Measurements from ENCODE around the gene CCR4.
"Not testable (repeated sequence)": the region's sequence is repeated elsewhere in the genome, so short reads cannot be mapped to it uniquely, and the experiment has no call there.

Gene CCR4

DNA sequence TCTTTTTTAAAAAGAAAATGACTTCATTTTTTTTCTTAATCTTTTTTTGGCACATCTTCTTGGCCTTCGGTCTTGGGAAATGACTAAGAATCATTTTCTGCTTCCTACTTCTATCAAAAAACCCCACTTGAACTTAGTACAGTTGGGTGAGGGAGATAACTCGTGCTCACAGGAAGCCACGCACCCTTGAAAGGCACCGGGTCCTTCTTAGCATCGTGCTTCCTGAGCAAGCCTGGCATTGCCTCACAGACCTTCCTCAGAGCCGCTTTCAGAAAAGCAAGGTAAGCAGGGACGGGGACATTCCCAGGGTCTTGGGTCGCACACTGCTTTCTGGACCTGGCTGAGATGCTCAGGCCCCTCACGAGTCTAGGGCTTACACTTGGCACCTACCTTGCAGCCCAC, at the start of gene CCR4:
Gene CCR4 (plus strand): TSS at position 235 of the 402 bp plus-strand sequence. CDS start 1,779 bp downstream, outside the sequence.
- no peak for FAIRE-seq

DNA sequence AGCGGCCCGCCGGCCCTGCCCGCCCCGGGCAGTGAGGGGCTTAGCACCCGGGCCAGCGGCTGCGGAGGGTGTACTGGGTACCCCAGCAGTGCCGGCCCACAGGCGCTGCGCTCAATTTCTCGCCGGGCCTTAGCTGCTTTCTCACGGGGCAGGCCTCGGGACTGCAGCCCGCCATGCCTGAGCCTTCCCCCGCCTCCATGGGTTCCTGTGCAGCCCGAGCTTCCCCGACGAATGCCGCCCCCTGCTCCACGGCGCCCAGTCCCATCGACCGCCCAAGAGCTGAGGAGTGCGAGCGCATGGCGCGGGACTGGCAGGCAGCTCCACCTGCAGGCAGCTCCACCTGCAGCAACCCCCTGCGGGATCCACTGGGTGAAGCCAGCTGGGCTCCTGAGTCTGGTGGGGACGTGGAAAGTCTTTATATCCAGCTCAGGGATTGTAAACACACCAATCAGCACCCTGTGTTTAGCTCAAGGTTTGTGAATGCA, 48.5 kb upstream of the CCR4 start:
- not testable (repeated sequence) for FAIRE-seq

DNA sequence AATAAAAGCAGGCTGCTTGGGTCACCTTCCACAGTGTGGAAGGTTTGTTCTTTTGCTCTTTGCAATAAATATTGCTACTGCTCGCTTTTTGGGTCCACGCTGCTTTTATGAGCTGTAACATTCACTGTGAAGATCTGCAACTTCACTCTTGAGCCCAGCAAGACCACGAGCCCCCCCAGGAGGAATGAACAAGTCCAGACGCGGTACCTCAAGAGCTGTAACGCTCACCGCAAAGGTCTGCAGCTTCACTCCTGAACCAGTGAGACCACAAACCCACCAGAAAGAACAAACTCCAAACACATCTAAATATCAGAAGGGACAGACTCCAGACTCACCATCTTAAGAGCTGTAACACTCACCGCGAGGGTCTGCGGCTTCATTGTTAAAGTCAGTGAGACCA, 47.5 kb upstream of the CCR4 start:
- no peak for FAIRE-seq

DNA sequence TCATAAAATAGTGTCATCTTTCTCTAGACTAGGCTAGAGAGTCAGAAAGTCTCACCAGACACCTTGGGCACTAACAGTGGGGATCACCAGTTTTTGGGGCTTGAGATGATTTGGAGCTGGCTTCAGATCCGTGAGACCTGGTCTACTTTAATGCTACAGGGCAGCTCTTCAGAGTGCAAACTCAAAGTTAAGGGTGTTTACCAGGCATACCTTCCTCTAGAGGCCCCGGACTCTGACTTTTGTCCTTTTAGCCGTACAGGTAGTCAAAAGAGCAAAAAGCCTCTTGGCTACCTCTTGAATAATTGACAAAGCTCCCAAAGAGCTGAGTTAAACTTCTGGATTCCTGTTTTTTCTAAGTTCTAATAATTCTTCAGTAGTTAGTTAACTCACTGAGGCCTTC, 41.4 kb upstream of the CCR4 start:
- FAIRE-seq, result no peak

DNA sequence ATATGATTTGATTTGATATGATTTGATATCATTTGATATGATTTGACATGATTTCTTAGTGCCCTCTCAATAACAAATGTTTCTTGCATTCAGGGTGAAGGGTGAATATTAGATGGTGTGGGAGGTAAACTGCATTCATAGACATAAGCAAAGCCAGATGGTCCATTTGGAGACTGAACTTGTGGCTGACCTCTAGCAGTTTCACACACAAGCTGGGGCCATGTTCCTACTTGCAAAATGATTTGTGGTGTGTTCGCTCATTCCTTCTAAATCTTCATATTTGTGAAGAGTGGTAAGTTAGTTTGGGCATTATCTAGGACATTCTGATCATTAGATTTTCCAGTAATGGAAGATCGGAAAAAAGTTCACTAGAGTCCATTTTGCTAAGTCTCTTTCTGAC, 40.5 kb upstream of the CCR4 start:
- FAIRE-seq, result no peak

DNA sequence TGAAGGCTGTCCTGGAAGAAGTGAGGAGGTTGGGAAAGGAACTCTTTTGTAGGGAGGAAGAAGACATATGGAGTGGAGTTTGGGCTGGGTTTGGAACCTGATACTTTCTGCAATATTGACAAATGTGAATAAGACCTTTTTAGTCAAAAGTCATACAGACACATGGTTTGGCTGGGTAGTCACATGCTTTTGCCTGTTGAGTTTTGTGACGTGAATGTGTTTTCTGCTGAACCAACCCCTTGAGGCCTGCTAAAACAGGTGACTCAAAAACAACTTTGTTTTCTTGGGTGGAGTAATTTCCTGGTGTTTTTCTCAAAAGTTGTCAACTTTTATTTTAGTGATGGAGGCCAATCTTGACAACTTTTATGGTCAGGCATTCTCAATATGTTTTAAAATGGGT, 39.4 kb upstream of the CCR4 start:
- FAIRE-seq, result no peak

DNA sequence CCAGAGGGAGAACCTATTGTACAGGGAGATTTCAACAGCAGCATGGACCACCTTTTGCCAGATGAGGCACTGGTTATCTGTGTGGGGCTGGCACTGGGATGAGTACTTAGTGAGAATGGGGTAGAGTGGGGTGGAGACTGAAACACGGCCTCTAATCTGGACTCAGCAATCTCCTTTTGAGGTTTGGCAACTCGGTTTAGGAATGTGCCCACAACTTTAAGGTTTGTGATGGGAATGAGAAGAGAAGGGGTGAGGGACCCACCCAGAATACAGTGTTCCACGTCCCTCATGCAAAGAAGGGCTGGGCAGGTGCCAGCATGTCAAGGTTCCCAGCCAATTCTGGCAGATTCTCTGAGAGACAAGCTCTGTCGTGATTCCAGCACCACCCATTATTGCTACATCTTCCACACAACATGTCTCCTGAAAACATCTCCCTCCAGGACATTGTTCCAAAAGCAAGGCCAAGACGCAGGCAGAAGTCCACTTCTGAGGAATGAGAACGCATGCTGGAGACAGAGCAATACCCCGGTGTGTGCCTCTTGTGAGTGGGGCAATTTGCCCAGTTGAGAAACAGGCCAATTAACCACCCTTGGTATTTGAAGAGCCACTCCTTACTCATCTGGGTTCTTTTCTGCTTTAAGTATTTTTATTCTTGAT, 37.5 kb upstream of the CCR4 start:
- FAIRE-seq, result no peak

- FAIRE-seq, result no peak
Measured at GRCh38 chr3:32919920-32920319, 31.5 kb upstream of the CCR4 start.

GRCh38 chr3:32922078-32922477, 29.4 kb upstream of the CCR4 start:
- FAIRE-seq, result no peak

DNA sequence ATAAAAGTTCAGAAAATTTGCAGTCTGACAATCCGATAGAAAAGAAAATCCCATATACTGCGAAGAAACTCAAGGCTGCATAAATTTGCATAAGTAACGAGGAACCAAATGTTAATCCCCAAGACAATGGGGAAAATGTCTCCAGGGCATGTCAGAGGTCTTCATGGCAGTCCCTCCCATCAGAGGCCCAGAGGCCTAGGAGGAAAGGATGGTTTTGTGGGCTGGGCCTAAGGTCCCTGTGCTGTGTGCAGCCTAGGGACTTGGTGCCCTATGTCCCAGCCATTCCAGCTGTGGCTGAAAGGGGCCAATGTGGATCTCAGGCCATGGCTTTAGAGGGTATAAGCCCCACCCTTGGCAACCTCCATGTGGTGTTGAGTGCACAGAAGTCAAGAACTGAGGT, 21.3 kb upstream of the CCR4 start:
- FAIRE-seq, result no peak

GRCh38 chr3:32931273-32931672, 20.2 kb upstream of the CCR4 start:
- FAIRE-seq, result not testable (repeated sequence)

GRCh38 chr3:32934150-32934742, 17.2 kb upstream of the CCR4 start:
- no peak for FAIRE-seq

DNA sequence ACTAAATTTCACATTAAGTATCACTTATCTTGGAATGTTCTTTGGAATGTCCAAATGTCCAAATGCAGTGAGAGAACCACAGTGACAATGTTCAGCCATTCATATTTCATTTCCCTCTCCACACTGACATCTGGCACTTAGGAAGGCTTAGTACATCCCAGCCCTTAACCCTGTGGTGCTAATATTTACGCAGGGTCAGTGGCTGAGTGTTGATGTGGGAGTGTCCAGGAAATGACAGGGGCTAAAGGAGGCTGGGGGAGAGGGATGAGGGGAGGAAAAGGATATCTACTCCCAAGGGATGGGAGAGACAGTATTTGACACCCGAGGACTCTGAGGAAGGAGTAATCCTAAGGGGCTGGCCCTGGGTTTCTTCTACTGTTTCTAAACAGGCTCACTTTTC, 14.1 kb upstream of the CCR4 start:
- FAIRE-seq, result no peak

GRCh38 chr3:32939531-32940284, 11.7 kb upstream of the CCR4 start:
- not testable (repeated sequence) for FAIRE-seq

GRCh38 chr3:32940726-32941125, 10.7 kb upstream of the CCR4 start:
- FAIRE-seq, result no peak

DNA sequence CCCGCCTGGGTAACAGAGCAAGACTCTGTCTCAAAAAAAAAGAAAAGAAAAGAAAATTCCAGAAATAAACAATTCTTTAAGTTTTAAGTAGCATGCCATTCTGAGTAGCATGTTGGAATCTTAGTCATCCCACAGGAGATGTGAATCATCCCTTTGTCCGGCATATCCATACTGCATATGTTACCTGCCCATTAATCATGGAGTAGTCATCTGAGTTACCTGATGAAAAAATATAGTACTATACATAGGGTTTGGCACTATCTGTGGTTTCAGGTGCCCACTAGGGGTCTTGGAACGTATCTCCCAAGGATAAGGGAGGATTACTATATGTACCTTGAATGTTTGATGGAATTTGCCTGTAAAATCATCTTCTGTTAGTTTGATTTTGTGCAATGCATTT, 6.3 kb upstream of the CCR4 start:
- FAIRE-seq, result no peak

DNA sequence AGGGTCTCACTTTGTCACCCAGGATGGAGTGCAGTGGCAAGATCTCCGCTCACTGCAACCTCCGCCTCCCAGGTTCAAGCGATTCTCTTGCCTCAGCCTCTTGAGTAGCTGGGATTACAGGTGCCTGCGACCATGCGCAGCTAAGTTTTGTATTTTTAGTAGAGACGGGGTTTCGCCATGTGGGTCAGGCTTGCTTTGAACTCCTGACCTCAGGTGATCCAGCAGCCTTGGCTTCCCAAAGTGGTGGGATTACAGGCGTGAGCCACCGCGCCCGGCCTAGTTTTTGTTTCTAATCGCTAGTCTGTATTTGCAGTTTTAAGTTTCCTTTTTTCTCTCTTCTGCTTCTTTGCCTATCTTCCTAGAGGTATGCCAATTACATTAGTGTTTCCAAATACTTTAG, 5.8 kb upstream of the CCR4 start:
- not testable (repeated sequence) for FAIRE-seq

GRCh38 chr3:32946973-32947788, 4.3 kb upstream of the CCR4 start:
- FAIRE-seq, result no peak

- FAIRE-seq, result no peak
Measured at GRCh38 chr3:32947789-32948238, 3.6 kb upstream of the CCR4 start.

GRCh38 chr3:32948625-32949445, 2.6 kb upstream of the CCR4 start:
- FAIRE-seq, result no peak

- no peak for FAIRE-seq
Measured at GRCh38 chr3:32950516-32950915, 928 bp upstream of the CCR4 start.

Measured in endometrium (tissue), 2 donors.